CD4-positive, alpha-beta T cell (primary cell): Measurements from ENCODE around the gene ARG1. TPM values are rescaled to one million over a fixed set of nuclear protein-coding genes. Genes with fewer than 3 reads are reported as not detected.
"Not testable (repeated sequence)": the region's sequence is repeated elsewhere in the genome, so short reads cannot be mapped to it uniquely, and the experiment has no call there.

Experiments used
- ATAC-seq: fragments of 200-7000 bp; cut with Tn5 transposase; one replicate; pipeline ENCODE4 v1.10.0; 2022; ENCODE audit warnings: mild to moderate bottlenecking; ENCODE audit not compliant: poor library complexity
- CTCF ChIA-PET: fragments of 350-600 bp; sonication (Branson Sonifier 250); formaldehyde crosslinking; loops from one replicate; lab custom pipeline; 2021; ENCODE audit warnings: antibody characterized with exemption, inconsistent platforms; lab: Charles Lee
- POLR2A ChIA-PET: fragments of 350-600 bp; sonication (Branson Sonifier 250); formaldehyde crosslinking; loops from one replicate; lab custom pipeline; 2021; ENCODE audit warnings: antibody characterized with exemption, inconsistent platforms; lab: Charles Lee
- DNase-seq, 14 experiments: peaks; one replicate each; pipeline ENCODE4 v3.0.0-alpha.2; 2013 to 2020; ENCODE audit warnings: mixed read lengths in 2 of 14
- H3K27ac ChIP-seq, 2 donors: one replicate each; pipeline versions ENCODE4 v1.5.1 to v1.7.0; 2013; ENCODE audit warnings: low read length in 2 of 2, low read depth in 1 of 2, mild to moderate bottlenecking in 1 of 2
- H3K27me3 ChIP-seq, 2 experiments: 1 replicate in 1 of 2; 2 replicates in 1 of 2; pipeline versions ENCODE4 v1.6.1 to v1.7.0; 2013; ENCODE audit warnings: low read length in 2 of 2, control low read depth in 1 of 2, mild to moderate bottlenecking in 1 of 2, moderate library complexity in 1 of 2; ENCODE audit not compliant: insufficient read depth in 2 of 2, control insufficient read depth in 1 of 2
- H3K36me3 ChIP-seq: one replicate; pipeline ENCODE4 v1.6.1; 2013; ENCODE audit warnings: low read length, control low read depth; ENCODE audit not compliant: insufficient read depth
- H3K4me1 ChIP-seq: one replicate; pipeline ENCODE4 v1.6.1; 2013; ENCODE audit warnings: low read length, control low read depth; ENCODE audit not compliant: insufficient read depth
- H3K4me3 ChIP-seq: one replicate; pipeline ENCODE4 v1.5.1; 2013; ENCODE audit warnings: mild to moderate bottlenecking, low read length, moderate library complexity
- H3K9me3 ChIP-seq, 2 experiments: 1 replicate in 1 of 2; 2 replicates in 1 of 2; pipeline versions ENCODE4 v1.6.1 to v1.7.0; 2013; ENCODE audit warnings: low read length in 2 of 2, mild to moderate bottlenecking in 2 of 2, control low read depth in 1 of 2, moderate library complexity in 1 of 2; ENCODE audit not compliant: control insufficient read depth in 1 of 2, insufficient read depth in 1 of 2
- H3K27ac Mint-ChIP-seq: one replicate; pipeline ENCODE4 v1.8.0; 2020; ENCODE audit warnings: mixed read lengths
- H3K27me3 Mint-ChIP-seq: one replicate; pipeline ENCODE4 v1.8.0; 2021; ENCODE audit warnings: mixed read lengths
- H3K36me3 Mint-ChIP-seq: one replicate; pipeline ENCODE4 v1.8.0; 2021; ENCODE audit warnings: low read depth, mixed read lengths
- H3K4me1 Mint-ChIP-seq: one replicate; pipeline ENCODE4 v1.8.0; 2021; ENCODE audit warnings: low read depth, mixed read lengths
- H3K4me3 Mint-ChIP-seq: one replicate; pipeline ENCODE4 v1.8.0; 2020; ENCODE audit warnings: mild to moderate bottlenecking, mixed read lengths
- H3K9me3 Mint-ChIP-seq: one replicate; pipeline ENCODE4 v1.8.0; 2020; ENCODE audit warnings: mixed read lengths
- CTCF ChIP-seq: fragments of 200-600 bp; IDR thresholded peaks from one replicate; pipeline ENCODE4 v1.8.0; 2022; ENCODE audit warnings: antibody characterized with exemption, mild to moderate bottlenecking
- intact Hi-C, 2 experiments: fragments of 100-400 bp; cut with DNase I in 1 of 2; cut with micrococcal nuclease in 1 of 2; formaldehyde crosslinking; loops; one replicate each; pipeline versions ENCODE4 v1.15.1 to v1.9.0; 2023 to 2025; cut with DNase I, micrococcal nuclease
- polyA plus RNA-seq, 2 donors: library from polyadenylated mRNA; unstranded; fragments of 120-200 nt; gene quantifications; one replicate each; pipeline ENCODE4 v1.2.1, GENCODE V29; 2013
- total RNA-seq, 174 experiments: library from RNA in 2 of 174; stranded (reverse) in 2 of 174; gene quantifications; one replicate each; pipeline ENCODE4 v1.2.3 and lab custom pipeline; 2021 to 2026

ARG1 gene
- total RNA-seq = under 1 TPM; 0.36 to 0.50 TPM
- 1.6 TPM for polyA plus RNA-seq (2013, experiment 1 of 2)
- 2.3 TPM for polyA plus RNA-seq (2013, experiment 2 of 2)
- total RNA-seq (lab: John Stamatoyannopoulos, UW) = 0 to 0.70 (median 0.08) reads per million in 172 experiments

- peaks cover 64% of the 10 kb centered on the region for H3K36me3 Mint-ChIP-seq
- peaks cover 13% of the 10 kb centered on the region for H3K36me3 ChIP-seq
- intact Hi-C loops = no loop called here
- no peak for TF ChIP-seq CTCF
- no peaks in the 10 kb centered on the region for H3K9me3 ChIP-seq
- no peak within 1 kb of the TSS for H3K4me3 Mint-ChIP-seq
- no peaks in the 10 kb centered on the region for H3K9me3 Mint-ChIP-seq
- H3K27ac Mint-ChIP-seq = no peak within 1 kb of the TSS
- H3K27me3 Mint-ChIP-seq = no peaks in the 10 kb centered on the region
- H3K27me3 ChIP-seq = no peaks in the 10 kb centered on the region
- CTCF ChIA-PET = interaction anchor here (1.4 kb wide), 1 partner anchor 10 kb away, joined by 3 read pairs; no protein-coding TSS in a partner anchor
- no peak within 1 kb of the TSS for H3K4me3 ChIP-seq
- POLR2A ChIA-PET = no interaction called here
- ATAC-seq (no peak), DNase-seq (no peak)
- no peaks in the 10 kb centered on the region for H3K4me1 ChIP-seq
- H3K4me1 Mint-ChIP-seq = peaks cover 7% of the 10 kb centered on the region
- H3K27ac ChIP-seq = no peak within 1 kb of the TSS
Measured at GRCh38 chr6:131572686-131573415, at the start of gene ARG1. Gene ARG1 (plus strand): TSS chr6:131573226. CDS start chr6:131573283, 57 bp downstream.

- TF ChIP-seq CTCF = no peak
- intact Hi-C loops = no loop called here
- Mint-ChIP-seq H3K4me3 (no peak overlapping the region), H3K36me3 (no peaks in the 10 kb centered on the region), H3K27ac (peak overlapping the region; percentile 73), H3K4me1 (peaks cover 36% of the 10 kb centered on the region), H3K9me3 (no peaks in the 10 kb centered on the region), H3K27me3 (no peaks in the 10 kb centered on the region)
- H3K27ac ChIP-seq = no peak overlapping the region
- DNase-seq = no peak
- no peaks in the 10 kb centered on the region for H3K27me3 ChIP-seq
- H3K36me3 ChIP-seq = no peaks in the 10 kb centered on the region
- H3K4me3 ChIP-seq = no peak overlapping the region
- peaks cover 0 to 5% of the 10 kb centered on the region in 2 experiments for H3K9me3 ChIP-seq
- POLR2A ChIA-PET = interaction anchor here (0.7 to 2.1 kb wide), 3 partner anchors 74 to 341 kb away, joined by 3 to 5 read pairs (median 3); no protein-coding TSS in a partner anchor
- CTCF ChIA-PET = interaction anchor here (3.5 kb wide), 1 partner anchor 10 kb away, joined by 8 read pairs; no protein-coding TSS in a partner anchor
- no peak for ATAC-seq
- peaks cover 14% of the 10 kb centered on the region for H3K4me1 ChIP-seq
Measured at GRCh38 chr6:131523988-131524673, 48.9 kb upstream of the ARG1 start.

- POLR2A ChIA-PET = interaction anchor here (1.1 to 2.1 kb wide), 2 partner anchors 319 to 341 kb away, joined by 3 to 5 read pairs; no protein-coding TSS in a partner anchor
- intact Hi-C loops = no loop called here
- DNase-seq = peak in 6 of 14 experiments; percentile 6 to 66 (median 35)
- Mint-ChIP-seq H3K9me3 (no peaks in the 10 kb centered on the region), H3K4me3 (no peak overlapping the region), H3K4me1 (peaks cover 37% of the 10 kb centered on the region), H3K27me3 (no peaks in the 10 kb centered on the region), H3K27ac (peak overlapping the region; percentile 73), H3K36me3 (no peaks in the 10 kb centered on the region)
- CTCF ChIA-PET = interaction anchor here (3.5 kb wide), 1 partner anchor 9 kb away, joined by 8 read pairs; no protein-coding TSS in a partner anchor
- Histone ChIP-seq H3K27ac (no peak overlapping the region), H3K4me3 (no peak overlapping the region), H3K9me3 (peaks cover 0 to 5% of the 10 kb centered on the region in 2 experiments), H3K27me3 (no peaks in the 10 kb centered on the region), H3K36me3 (no peaks in the 10 kb centered on the region), H3K4me1 (peaks cover 9% of the 10 kb centered on the region)
- TF ChIP-seq CTCF = no peak
- peak; percentile 60 for ATAC-seq
Measured at GRCh38 chr6:131524695-131525336, 48.2 kb upstream of the ARG1 start.

- intact Hi-C loops = loop anchor here in 1 of 2 experiments (5.0 kb wide), 1 partner anchor 394 kb away; the partner anchor contains the start of gene AKAP7
- not testable (repeated sequence) for H3K36me3 Mint-ChIP-seq, H3K4me3 ChIP-seq, H3K36me3 ChIP-seq, H3K27ac ChIP-seq, ATAC-seq, H3K27me3 Mint-ChIP-seq, H3K27me3 ChIP-seq, H3K9me3 Mint-ChIP-seq, H3K9me3 ChIP-seq
- H3K4me1 ChIP-seq = peaks cover 21% of the 10 kb centered on the region
- peaks cover 61% of the 10 kb centered on the region for H3K4me1 Mint-ChIP-seq
- H3K4me3 Mint-ChIP-seq = peak overlapping the region; percentile 64
- peak overlapping the region; percentile 78 for H3K27ac Mint-ChIP-seq
- peak in 2 of 14 experiments; percentile 18 to 33 for DNase-seq
- POLR2A ChIA-PET = interaction anchor here (0.9 to 1.2 kb wide), 4 partner anchors 17 to 331 kb away, joined by 3 to 17 read pairs (median 3); partner anchors contain the start of gene MED23
- CTCF ChIA-PET = interaction anchor here (6.0 kb wide), 1 partner anchor 331 kb away, joined by 52 read pairs; no protein-coding TSS in a partner anchor
Measured at GRCh38 chr6:131530936-131531335, 42.1 kb upstream of the ARG1 start.
